ENCODE data around the gene GPR183. TPM values are rescaled to one million over a fixed set of nuclear protein-coding genes. Genes with fewer than 3 reads are reported as not detected.

The GPR183 gene
- 0.05 TPM in 1 of 2 replicates, not detected in the other for total RNA-seq

GRCh38 chr13:99307247-99307646 lies at the start of gene GPR183:
GPR183 (minus strand) TSS chr13:99307399; CDS start chr13:99296145, 11,254 bp downstream.

GRCh38 chr13:99258210-99258860 lies 48.9 kb downstream of the GPR183 start, which contains the start of gene GPR18:
GPR18 (minus strand) TSS chr13:99258379; CDS start chr13:99255872, 2,507 bp downstream.

Other genes starting within 250 kb of the GPR183 start
- 28.5 and 35.1 TPM in 2 replicates for gene UBAC2, start 106.5 kb downstream of the GPR183 start, total RNA-seq
- gene GPR18, start 49.0 kb downstream of the GPR183 start, total RNA-seq = not detected in 2 replicates
- gene TM9SF2, start 194.1 kb upstream of the GPR183 start, total RNA-seq = 170 and 215 TPM in 2 replicates

All from smooth muscle cell of the umbilical artery (primary cell).